Right lobe of liver (tissue), 6 donors: ENCODE data around the gene UBQLN1. TPM values are rescaled to one million over a fixed set of nuclear protein-coding genes. Genes with fewer than 3 reads are reported as not detected.
"Not testable (repeated sequence)": the region's sequence is repeated elsewhere in the genome, so short reads cannot be mapped to it uniquely, and the experiment has no call there.

Source experiments
- ATAC-seq, 4 donors: fragments of 200-7000 bp; cut with Tn5 transposase; one replicate each; pipeline ENCODE4 v1.9.1; 2020; ENCODE audit warnings: mild to moderate bottlenecking in 4 of 4, moderate library complexity in 4 of 4
- DNase-seq, 3 donors: peaks; one replicate each; pipeline ENCODE4 v3.0.0-alpha.2; 2020
- H3K27ac ChIP-seq, 3 donors: fragments of 200-600 bp; one replicate each; pipeline ENCODE4 v1.8.0; 2022
- H3K27me3 ChIP-seq, 2 donors: fragments of 200-600 bp; one replicate each; pipeline ENCODE4 v1.8.0; 2022
- H3K36me3 ChIP-seq, 4 donors: fragments of 200-600 bp; sonication (generic) in 1 of 4; one replicate each; pipeline versions ENCODE4 v1.5.1 to v1.8.0; 2017 to 2022; ENCODE audit warnings: control low read depth in 1 of 4
- H3K4me1 ChIP-seq, 4 donors: fragments of 200-600 bp; sonication (generic) in 1 of 4; one replicate each; pipeline versions ENCODE4 v1.5.1 to v1.8.0; 2017 to 2022; ENCODE audit warnings: control low read depth in 1 of 4
- H3K4me3 ChIP-seq, 3 donors: fragments of 200-600 bp; one replicate each; pipeline ENCODE4 v1.8.0; 2022
- H3K9me3 ChIP-seq, 4 donors: fragments of 200-600 bp; sonication (generic) in 1 of 4; one replicate each; pipeline versions ENCODE4 v1.5.1 to v1.8.0; 2017 to 2022; ENCODE audit warnings: control low read depth in 1 of 4
- POLR2A ChIP-seq: fragments of 450-650 bp; IDR thresholded peaks from one replicate; pipeline ENCODE4 v1.6.1; 2017; ENCODE audit warnings: antibody characterized with exemption, mild to moderate bottlenecking
- WGBS: methylation state at CpG from one replicate; pipeline ENCODE4 v1.1.6; 2018; ENCODE audit warnings: low coverage, low lambda C conversion rate; ENCODE audit not compliant: insufficient coverage; ENCODE audit errors: missing lambda C conversion rate; 5-methylcytosine and 5-hydroxymethylcytosine counted together
- intact Hi-C, 2 donors: fragments of 100-400 bp; cut with DNase I; formaldehyde crosslinking; loops; one replicate each; pipeline versions ENCODE4 v1.11.2 to v1.14.1; 2022
- total RNA-seq, 6 experiments: library from RNA; depleted of rRNA in 2 of 6; stranded (reverse); fragments of >200 nt in 2 of 6; fragmentation: NEBNext Ultra II Directional in 3 of 6; extraction: Animal tissue kit (Norgen Biotek cat#: 25700) in 3 of 6; gene quantifications; one replicate each; pipeline versions ENCODE4 v1.1.0 to v1.2.4, GENCODE V29; 2016 to 2023
- TF ChIP-seq, protein P1 (sequence below), 4 donors: fragments of 200-600 bp in 3 of 4; fragments of 450-650 bp in 1 of 4; IDR thresholded peaks; one replicate each; pipeline versions ENCODE4 v1.5.1 to v1.8.0; 2016 to 2022; ENCODE audit warnings: antibody characterized with exemption in 4 of 4, mild to moderate bottlenecking in 2 of 4
- donor health status: DM: no; HTN: yes; CAD: no.
- donor health status: DM: no; HTN: no; CAD: no.
- donor health status: DM: no; HTN: no; CAD: no.
- donor health status: DM: no; HTN: yes; CAD: no.
- donor health status: DM: no; HTN: yes; CAD: no.

Gene UBQLN1
- total RNA-seq, 6 experiments from 2014 or later, result 49.6 to 94.5 (median 66.0) TPM

DNA sequence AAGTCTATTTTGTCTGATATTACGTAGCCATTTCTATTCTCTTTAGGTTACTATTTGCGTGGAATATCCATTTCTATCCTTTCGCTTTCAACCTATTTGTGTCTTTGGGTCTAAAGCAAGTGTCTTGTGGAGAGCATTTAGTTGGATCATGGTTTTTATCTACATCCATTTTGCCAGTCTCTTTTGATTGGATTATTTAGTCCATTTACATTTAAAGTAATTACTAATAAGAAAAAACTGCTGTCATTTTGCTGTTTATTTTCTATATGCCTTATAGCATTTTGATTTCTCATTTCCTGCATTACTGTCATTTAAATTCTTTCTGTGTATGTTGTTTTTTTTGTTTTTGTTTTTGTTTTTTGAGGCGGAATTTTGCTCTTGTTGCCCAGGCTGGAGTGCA is 26.0 kb upstream of the UBQLN1 start:
- H3K27me3 ChIP-seq, result no peaks in the 10 kb centered on the region
- DNase-seq (no peak), ATAC-seq (no peak)
- H3K4me3 ChIP-seq, result no peak overlapping the region
- H3K36me3 ChIP-seq, result no peaks in the 10 kb centered on the region
- no peak overlapping the region for H3K27ac ChIP-seq
- 92% methylated on average over 2 of the region's 4 CpGs for WGBS
- no peaks in the 10 kb centered on the region for H3K4me1 ChIP-seq
- peaks cover 0 to 4% (median 0%) of the 10 kb centered on the region in 4 donors for H3K9me3 ChIP-seq
- intact Hi-C loops, result no loop called here
- TF ChIP-seq, protein P1, sequence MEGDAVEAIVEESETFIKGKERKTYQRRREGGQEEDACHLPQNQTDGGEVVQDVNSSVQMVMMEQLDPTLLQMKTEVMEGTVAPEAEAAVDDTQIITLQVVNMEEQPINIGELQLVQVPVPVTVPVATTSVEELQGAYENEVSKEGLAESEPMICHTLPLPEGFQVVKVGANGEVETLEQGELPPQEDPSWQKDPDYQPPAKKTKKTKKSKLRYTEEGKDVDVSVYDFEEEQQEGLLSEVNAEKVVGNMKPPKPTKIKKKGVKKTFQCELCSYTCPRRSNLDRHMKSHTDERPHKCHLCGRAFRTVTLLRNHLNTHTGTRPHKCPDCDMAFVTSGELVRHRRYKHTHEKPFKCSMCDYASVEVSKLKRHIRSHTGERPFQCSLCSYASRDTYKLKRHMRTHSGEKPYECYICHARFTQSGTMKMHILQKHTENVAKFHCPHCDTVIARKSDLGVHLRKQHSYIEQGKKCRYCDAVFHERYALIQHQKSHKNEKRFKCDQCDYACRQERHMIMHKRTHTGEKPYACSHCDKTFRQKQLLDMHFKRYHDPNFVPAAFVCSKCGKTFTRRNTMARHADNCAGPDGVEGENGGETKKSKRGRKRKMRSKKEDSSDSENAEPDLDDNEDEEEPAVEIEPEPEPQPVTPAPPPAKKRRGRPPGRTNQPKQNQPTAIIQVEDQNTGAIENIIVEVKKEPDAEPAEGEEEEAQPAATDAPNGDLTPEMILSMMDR (IDR thresholded peaks at IDR 0.05), result no peak
- no peak for TF ChIP-seq POLR2A

- 88% methylated on average over 6 of the region's 22 CpGs for WGBS
- H3K27me3 ChIP-seq, H3K36me3 ChIP-seq, H3K4me3 ChIP-seq, H3K9me3 ChIP-seq, DNase-seq, H3K27ac ChIP-seq, H3K4me1 ChIP-seq, intact Hi-C loops, ATAC-seq: not testable (repeated sequence)
These were observed 21.0 kb upstream of the UBQLN1 start for GRCh38 chr9:83728591-83729368.

- Histone ChIP-seq H3K27me3 (no peaks in the 10 kb centered on the region), H3K4me3 (no peak overlapping the region), H3K27ac (no peak overlapping the region), H3K36me3 (no peaks in the 10 kb centered on the region), H3K4me1 (no peaks in the 10 kb centered on the region), H3K9me3 (no peaks in the 10 kb centered on the region)
- TF ChIP-seq POLR2A, result no peak
- TF ChIP-seq, protein P1 (IDR thresholded peaks at IDR 0.05), result no peak
- DNase-seq, result no peak
- ATAC-seq, result no peak
- intact Hi-C loops, result no loop called here
These were observed 16.7 kb upstream of the UBQLN1 start for GRCh38 chr9:83724436-83724835.

DNA sequence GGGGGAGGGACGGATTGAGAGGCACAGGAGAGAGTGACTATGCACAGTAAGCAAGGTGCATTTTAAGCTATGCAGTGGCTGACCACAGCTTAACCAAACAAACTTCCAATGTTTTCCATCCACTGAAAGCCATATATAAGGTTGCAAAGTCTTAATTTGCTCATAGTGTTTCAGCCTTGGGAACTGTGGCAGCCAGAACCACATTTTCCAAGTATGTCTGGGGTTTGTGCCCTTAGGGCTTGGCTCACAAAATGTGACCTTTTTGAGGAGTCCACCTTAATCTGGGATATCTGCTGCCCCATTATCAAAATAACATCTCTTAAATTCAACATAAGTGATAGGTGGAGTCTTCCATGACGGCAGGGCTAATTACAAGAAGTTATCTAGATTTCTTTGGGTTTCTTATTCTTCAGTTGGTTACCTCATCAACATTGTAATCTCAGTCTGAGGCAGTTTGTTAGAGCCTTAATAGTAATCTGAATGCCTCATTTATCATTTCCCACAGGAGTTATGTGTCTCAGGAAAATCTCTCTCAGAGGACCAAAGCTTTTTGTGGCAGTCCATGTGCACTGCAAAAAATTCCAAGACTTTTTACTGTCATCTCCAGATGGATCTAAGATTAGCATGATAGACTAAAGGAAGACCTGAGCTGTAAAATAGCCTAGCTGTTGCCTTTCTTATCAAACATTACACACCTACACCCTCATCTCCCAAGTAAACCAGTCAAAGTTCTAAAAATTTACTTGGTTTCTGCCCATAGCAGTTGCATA is 15.2 kb upstream of the UBQLN1 start:
- DNase-seq (no peak), ATAC-seq (no peak)
- 85% methylated on average over 2 of the region's 2 CpGs for WGBS
- Histone ChIP-seq H3K9me3 (no peaks in the 10 kb centered on the region), H3K36me3 (no peaks in the 10 kb centered on the region), H3K4me1 (no peaks in the 10 kb centered on the region), H3K27me3 (no peaks in the 10 kb centered on the region), H3K27ac (no peak overlapping the region), H3K4me3 (no peak overlapping the region)
- intact Hi-C loops, result no loop called here
- TF ChIP-seq, protein P1 (IDR thresholded peaks at IDR 0.05), result no peak
- no peak for TF ChIP-seq POLR2A

DNA sequence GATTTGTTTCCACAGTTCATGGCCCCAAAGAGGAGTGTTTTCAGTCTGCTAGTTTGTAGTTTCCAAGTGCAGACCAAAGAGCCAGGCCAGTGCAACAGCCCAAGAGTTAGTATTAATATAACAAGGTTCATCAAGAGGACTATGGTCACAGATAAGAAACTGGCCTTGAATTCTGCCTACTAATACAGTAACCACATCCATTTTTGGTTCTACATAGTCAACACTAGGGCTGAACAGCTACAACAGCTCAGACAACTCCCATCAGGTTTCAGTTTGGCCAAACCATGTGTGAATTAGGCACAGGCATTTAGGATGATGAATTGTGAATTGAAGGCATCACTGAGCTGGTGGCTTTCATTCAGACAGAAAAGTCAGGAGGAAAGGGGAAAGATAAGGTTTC is 13.8 kb upstream of the UBQLN1 start:
- DNase-seq, result no peak
- ATAC-seq, result no peak
- intact Hi-C loops, result no loop called here

More for the DNA sequence above, 13.8 kb upstream of the UBQLN1 start:
- Histone ChIP-seq H3K9me3 (peaks cover 0 to 2% (median 0%) of the 10 kb centered on the region in 4 donors), H3K36me3 (no peaks in the 10 kb centered on the region), H3K27me3 (no peaks in the 10 kb centered on the region), H3K4me3 (no peak overlapping the region), H3K27ac (no peak overlapping the region), H3K4me1 (no peaks in the 10 kb centered on the region)
- TF ChIP-seq, protein P1 (IDR thresholded peaks at IDR 0.05), result no peak
- no peak for TF ChIP-seq POLR2A
